Eye (tissue), 1 donor: ENCODE data around the gene OPTN.
"Not testable (repeated sequence)": the region's sequence is repeated elsewhere in the genome, so short reads cannot be mapped to it uniquely, and the experiment has no call there.

Experiments used
- DNase-seq: peaks from one replicate; pipeline ENCODE4 v3.0.0-alpha.2; 2015

Gene OPTN

GRCh38 chr10:13136651-13137050 is 36.7 kb downstream of the OPTN start:
- no peak for DNase-seq

DNA sequence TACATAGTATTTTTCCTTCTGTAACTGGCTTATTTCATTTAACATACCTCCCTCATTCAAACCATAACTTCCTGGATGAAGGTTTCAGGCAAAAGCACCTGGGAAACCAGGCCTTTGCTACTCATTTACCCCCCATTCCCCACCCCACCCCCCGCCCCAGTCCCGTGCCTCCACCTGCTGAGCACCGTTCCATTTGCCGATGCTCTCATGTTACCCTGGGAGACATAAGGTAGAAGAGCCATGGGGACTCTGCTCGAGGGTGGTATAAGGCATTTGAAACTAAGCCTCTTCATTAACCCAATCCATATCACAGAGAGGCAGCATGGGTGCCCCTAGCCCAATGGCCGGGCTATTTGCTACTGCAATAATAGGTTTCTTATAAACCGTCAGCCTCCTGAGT is 39.2 kb downstream of the OPTN start:
- DNase-seq, result no peak

DNA sequence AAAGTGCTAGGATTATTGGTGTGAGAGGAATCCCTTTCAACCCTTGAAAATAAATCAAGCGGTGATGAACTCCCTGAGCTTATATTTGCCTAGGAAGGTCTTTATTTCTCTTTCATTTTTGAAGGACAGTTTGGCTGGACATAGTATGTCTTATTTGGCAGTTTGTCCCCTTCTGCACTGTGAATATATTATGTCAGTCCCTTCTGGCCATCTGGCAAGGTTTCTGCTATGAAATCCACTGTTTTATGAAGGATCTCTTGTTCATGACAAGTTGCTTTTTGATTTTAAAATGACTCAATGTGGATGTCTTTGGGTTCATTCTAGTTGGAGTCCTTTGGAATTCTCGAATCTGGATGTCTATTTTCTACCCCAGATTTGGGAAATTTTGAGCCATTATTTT is 39.7 kb downstream of the OPTN start:
- DNase-seq, result no peak

DNA sequence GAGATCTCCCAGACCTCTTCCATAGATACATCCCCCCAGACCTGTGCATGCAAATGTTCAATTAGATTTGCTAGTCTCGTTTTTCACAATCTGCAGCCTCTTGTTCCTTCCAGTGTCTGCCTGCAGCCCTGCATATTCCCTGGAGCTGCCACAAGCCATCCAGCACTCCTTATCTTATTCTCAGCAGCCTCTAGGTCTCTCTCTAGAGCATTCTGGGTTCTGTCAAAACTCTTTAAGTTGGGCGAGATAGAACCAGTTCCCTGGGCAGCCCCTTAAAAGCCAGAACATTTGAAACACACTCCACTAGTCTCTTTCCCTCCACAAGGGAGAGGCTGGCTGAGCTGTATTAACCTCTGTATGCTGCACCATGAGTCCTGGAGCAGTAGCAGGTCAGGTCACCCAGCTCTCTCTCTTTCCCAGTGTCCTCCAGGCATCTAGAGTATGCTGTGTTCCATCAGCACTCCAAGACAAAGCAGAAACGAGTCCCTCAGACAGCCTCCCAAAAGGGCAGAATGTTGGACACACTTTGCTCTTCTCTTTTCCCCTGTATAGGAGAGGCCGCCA is 40.7 kb downstream of the OPTN start:
- DNase-seq, result no peak

- DNase-seq, result no peak
These were observed 43.8 kb downstream of the OPTN start for GRCh38 chr10:13143766-13144165.

DNA sequence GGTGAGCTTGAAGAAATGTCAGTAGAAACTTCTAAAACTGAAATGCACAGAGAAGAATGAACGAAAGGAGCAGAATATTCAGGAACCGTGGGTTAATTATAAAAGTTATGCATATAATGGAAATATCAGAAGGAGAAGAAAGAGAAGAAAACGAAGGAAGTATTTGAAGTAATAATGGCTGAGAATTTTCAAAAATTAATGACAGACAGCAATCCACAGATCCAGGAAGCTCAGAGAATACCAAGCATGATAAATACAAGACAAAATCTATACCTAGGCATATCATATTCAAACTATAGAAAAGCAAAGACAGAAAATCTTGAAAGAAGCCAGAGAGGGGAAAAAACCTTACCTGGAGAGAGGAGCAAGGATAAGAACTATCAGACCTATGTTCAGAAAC is 44.9 kb downstream of the OPTN start:
- no peak for DNase-seq

DNA sequence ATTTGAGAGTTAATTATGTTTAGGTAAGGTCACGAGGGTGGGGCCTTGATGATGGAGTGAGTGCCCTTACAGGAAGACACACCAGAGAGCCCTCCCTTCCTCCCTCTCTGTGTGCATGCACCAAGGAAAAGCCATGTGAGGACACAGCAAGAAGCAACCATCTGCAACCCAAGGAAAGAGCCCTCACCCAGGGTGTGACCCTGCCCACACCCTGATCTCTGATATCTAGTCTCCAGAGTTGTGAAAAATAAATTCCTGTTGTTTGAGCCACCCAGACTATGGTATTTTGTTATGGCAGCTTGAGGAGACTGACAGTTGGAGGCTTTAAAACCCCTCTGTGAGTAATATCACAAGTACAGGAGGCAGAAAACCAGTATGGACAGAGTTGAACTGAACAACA is 46.4 kb downstream of the OPTN start:
- no peak for DNase-seq

DNA sequence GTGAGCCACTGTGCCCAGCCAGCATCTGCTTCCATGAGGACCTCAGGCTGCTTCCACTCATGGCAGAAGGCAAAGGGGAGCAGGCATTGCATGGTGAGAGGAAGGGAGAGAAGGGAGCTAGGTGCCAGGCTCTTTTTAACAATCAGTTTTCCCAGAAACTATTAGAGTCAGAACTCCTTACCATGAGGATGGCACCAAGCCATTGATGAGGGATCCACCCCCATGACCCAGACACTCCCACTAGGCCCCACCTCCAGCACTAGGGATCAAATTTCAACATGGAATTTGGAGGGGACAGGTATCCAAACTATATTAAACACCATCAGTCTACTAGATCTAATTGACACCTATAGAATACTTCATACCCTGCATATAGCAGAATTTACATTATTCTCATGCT is 47.2 kb downstream of the OPTN start:
- DNase-seq, result no peak

DNA sequence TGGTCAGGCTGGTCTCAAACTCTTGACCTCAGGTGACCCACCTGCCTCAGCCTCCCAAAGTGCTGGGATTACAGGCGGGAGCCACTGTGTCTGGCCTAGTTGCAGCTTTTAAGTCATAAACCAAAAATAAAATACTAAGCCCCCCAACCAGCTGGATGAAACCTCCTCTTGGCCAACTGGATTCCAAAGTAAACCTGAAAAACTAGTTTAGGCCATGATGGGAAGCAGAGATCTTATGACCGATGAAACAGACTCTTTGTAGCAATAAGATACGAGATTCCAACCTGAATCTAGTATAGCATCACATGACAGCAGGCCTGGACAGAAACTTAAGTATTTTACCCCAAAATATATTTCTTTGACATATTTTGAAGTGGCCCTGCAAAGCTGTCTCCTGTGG is 52.3 kb downstream of the OPTN start:
- DNase-seq, result peak; percentile 7

- DNase-seq, result not testable (repeated sequence)
These were observed 55.9 kb downstream of the OPTN start for GRCh38 chr10:13155860-13156259.

GRCh38 chr10:13158401-13158800 is 58.4 kb downstream of the OPTN start:
- peak; percentile 19 for DNase-seq

- peak; percentile 100 for DNase-seq
These were observed 61.2 kb downstream of the OPTN start, which contains the start of gene MCM10 for GRCh38 chr10:13160934-13161856. Gene MCM10 (plus strand): TSS chr10:13161558. CDS start chr10:13164203, 2,645 bp downstream.

DNA sequence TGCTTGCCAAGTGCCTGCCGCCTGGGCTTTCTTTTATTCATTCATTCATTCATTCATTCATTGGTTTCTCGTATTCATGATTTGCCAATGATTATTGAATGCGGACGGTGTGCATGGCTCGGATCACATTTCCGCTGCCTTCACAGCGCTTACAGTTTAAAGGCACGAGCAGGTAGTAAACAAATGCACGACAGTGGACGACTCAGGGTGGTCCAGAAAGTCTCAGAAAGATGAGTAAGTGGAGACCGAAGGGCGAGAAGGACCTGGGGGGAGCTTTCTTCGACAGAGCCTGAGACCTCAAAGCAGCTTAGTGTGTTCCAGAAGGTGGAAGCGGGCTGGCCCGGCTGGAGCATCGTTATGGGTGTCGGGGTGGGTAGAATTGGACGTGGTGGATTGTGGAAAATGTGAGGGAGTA is 61.9 kb downstream of the OPTN start:
- no peak for DNase-seq

- no peak for DNase-seq
These were observed 63.9 kb downstream of the OPTN start for GRCh38 chr10:13163859-13164258.

- no peak for DNase-seq
These were observed 65.2 kb downstream of the OPTN start for GRCh38 chr10:13165177-13165576.

- DNase-seq, result no peak
These were observed 67.6 kb downstream of the OPTN start for GRCh38 chr10:13167568-13167967.

DNA sequence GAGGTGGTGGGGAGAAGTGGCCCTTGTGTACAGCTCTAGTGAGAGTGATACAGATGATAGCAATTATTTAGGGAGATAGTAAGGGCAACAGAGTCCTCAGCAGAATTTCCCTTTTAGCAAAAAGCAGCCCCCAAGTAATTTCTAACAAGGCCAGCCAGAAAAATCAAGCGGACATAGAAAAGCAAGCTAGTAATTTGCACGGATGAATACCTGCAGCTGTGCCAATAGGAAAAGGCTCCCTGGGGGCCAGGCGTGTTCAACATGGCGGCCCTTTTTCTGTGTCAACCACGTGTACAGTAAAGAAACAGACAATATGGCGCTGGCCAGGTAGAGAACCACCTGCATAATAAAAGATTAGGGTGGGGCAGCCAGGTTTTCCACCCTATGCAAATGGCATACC is 68.8 kb downstream of the OPTN start:
- peak; percentile 69 for DNase-seq

GRCh38 chr10:13173616-13174015 is 73.7 kb downstream of the OPTN start:
- DNase-seq, result no peak

DNA sequence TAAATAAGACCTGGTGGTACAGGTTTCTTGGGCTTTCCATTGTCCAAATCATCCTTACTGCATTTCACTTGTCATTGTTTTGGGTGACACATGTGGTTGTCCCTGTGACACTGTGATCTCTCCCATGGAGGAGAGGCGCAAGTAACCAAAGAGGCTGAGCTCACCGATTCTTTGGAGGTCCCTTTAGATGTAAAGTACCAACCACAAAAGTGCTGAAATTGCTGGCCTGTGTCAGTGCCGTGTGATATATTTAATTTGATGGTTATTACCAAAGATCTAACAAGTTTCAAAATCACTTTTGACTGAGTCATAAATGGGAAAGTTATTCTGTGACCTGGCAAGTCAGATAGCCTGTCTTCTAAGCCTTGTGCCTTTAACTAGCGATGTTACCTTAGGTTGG is 80.8 kb downstream of the OPTN start:
- DNase-seq, result no peak

- DNase-seq, result no peak
These were observed 82.5 kb downstream of the OPTN start for GRCh38 chr10:13182424-13182823.

- DNase-seq, result no peak
These were observed 83.7 kb downstream of the OPTN start for GRCh38 chr10:13183625-13184024.

GRCh38 chr10:13184276-13184675 is 84.3 kb downstream of the OPTN start:
- DNase-seq, result no peak

- DNase-seq, result no peak
These were observed 85.0 kb downstream of the OPTN start for GRCh38 chr10:13184730-13185514.

DNA sequence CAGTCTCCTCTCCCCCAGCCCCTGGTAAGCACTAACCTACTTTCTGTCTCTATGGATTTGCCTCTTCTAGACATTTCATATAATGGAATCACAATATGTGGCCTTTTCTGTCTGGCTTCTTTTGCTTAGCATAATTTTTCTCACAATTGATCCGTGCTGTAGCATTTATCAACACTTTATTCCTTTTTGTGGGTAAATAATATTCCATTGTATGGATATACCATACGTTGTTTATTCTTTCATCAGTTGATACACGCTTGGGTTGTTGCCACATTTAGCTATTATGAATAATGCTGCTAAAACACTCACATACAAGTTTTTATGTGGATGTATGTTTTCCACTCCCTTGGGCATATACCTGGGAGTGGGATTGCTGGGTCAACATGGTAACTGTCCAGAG is 87.2 kb downstream of the OPTN start:
- DNase-seq, result no peak
